Neural cell (in vitro differentiated cells): Measurements from ENCODE around the gene DISP3.
A peak's percentile ranks its signal among the peaks of the same experiment; 100 is the strongest.

Experiments used
- EP300 ChIP-seq: fragments of 450-650 bp; conservative IDR thresholded peaks from 2 replicates; pipeline ENCODE4 v1.6.1; 2014; ENCODE audit warnings: antibody characterized with exemption, mild to moderate bottlenecking, moderate library complexity; ENCODE audit not compliant: poor library complexity, severe bottlenecking
- TF ChIP-seq, protein P1 (sequence below): fragments of 450-650 bp; IDR thresholded peaks from 2 replicates; pipeline ENCODE4 v1.5.1; 2014; ENCODE audit warnings: antibody characterized with exemption, mild to moderate bottlenecking, moderate library complexity; ENCODE audit not compliant: poor library complexity, severe bottlenecking

- peak; percentile 77 for TF ChIP-seq EP300
- TF ChIP-seq, protein P1, sequence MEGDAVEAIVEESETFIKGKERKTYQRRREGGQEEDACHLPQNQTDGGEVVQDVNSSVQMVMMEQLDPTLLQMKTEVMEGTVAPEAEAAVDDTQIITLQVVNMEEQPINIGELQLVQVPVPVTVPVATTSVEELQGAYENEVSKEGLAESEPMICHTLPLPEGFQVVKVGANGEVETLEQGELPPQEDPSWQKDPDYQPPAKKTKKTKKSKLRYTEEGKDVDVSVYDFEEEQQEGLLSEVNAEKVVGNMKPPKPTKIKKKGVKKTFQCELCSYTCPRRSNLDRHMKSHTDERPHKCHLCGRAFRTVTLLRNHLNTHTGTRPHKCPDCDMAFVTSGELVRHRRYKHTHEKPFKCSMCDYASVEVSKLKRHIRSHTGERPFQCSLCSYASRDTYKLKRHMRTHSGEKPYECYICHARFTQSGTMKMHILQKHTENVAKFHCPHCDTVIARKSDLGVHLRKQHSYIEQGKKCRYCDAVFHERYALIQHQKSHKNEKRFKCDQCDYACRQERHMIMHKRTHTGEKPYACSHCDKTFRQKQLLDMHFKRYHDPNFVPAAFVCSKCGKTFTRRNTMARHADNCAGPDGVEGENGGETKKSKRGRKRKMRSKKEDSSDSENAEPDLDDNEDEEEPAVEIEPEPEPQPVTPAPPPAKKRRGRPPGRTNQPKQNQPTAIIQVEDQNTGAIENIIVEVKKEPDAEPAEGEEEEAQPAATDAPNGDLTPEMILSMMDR, result peak; percentile 99
Observed at GRCh38 chr1:11478571-11479374, at the start of gene DISP3.
